ENCODE measurements around the gene KCTD18. TPM values are rescaled to one million over a fixed set of nuclear protein-coding genes. Genes with fewer than 3 reads are reported as not detected.

The KCTD18 gene
- total RNA-seq, 6 experiments from 2014 or later: 11.2 to 14.6 (median 13.3) TPM

- TF ChIP-seq, protein P1, sequence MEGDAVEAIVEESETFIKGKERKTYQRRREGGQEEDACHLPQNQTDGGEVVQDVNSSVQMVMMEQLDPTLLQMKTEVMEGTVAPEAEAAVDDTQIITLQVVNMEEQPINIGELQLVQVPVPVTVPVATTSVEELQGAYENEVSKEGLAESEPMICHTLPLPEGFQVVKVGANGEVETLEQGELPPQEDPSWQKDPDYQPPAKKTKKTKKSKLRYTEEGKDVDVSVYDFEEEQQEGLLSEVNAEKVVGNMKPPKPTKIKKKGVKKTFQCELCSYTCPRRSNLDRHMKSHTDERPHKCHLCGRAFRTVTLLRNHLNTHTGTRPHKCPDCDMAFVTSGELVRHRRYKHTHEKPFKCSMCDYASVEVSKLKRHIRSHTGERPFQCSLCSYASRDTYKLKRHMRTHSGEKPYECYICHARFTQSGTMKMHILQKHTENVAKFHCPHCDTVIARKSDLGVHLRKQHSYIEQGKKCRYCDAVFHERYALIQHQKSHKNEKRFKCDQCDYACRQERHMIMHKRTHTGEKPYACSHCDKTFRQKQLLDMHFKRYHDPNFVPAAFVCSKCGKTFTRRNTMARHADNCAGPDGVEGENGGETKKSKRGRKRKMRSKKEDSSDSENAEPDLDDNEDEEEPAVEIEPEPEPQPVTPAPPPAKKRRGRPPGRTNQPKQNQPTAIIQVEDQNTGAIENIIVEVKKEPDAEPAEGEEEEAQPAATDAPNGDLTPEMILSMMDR (IDR thresholded peaks at IDR 0.05): no peak
- Mint-ChIP-seq H3K9me3 (no peaks in the 10 kb centered on the region), H3K4me3 (peak overlapping the region; percentile 8; the same call in 1 of the 2 replicates), H3K36me3 (ENCODE audit: low read depth) (peaks cover 65% of the 10 kb centered on the region), H3K27ac (peak overlapping the region; percentile 69), H3K27me3 (ENCODE audit: insufficient read depth) (peaks cover 4% of the 10 kb centered on the region), H3K4me1 (ENCODE audit: low read depth) (peaks cover 44% of the 10 kb centered on the region)
- no peak for DNase-seq
Observed at GRCh38 chr2:200466425-200467418, 43.1 kb downstream of the KCTD18 start.

DNA sequence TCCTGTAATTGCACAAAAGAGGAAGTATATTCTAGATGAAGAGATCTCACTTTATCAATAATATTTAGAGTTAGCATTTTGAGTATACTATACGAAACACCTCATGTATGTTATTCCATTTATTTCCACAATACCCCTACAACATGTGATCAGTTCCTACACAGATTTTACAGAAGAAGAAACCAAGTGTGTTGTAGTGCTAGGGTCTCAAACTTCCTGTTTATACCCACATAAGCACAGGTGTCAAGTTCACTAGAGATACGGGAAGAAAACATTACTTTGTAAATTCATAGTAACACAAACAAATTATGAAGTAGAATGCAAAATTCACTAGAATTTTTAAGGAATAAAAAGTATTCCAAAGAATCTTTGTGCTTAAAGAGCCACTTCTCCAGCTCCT, 46.4 kb downstream of the KCTD18 start:
- Mint-ChIP-seq H3K4me3 (no peak overlapping the region), H3K36me3 (ENCODE audit: low read depth) (peaks cover 47% of the 10 kb centered on the region), H3K27ac (no peak overlapping the region), H3K9me3 (no peaks in the 10 kb centered on the region), H3K4me1 (ENCODE audit: low read depth) (peaks cover 21% of the 10 kb centered on the region), H3K27me3 (ENCODE audit: insufficient read depth) (peaks cover 4% of the 10 kb centered on the region; the same call in 1 of the 2 replicates)
- TF ChIP-seq, protein P1 (IDR thresholded peaks at IDR 0.05): no peak
- DNase-seq: no peak

- no peak for DNase-seq
Observed at GRCh38 chr2:200461846-200462710, 47.8 kb downstream of the KCTD18 start.

GRCh38 chr2:200459101-200459500, 50.8 kb downstream of the KCTD18 start:
- Mint-ChIP-seq H3K4me3 (no peak overlapping the region), H3K36me3 (ENCODE audit: low read depth) (peaks cover 35% of the 10 kb centered on the region), H3K27ac (no peak overlapping the region), H3K9me3 (no peaks in the 10 kb centered on the region), H3K27me3 (ENCODE audit: insufficient read depth) (no peaks in the 10 kb centered on the region), H3K4me1 (ENCODE audit: low read depth) (peaks cover 37% of the 10 kb centered on the region)
- TF ChIP-seq, protein P1 (IDR thresholded peaks at IDR 0.05): no peak
- no peak for DNase-seq

More at GRCh38 chr2:200461846-200462710, 47.8 kb downstream of the KCTD18 start:
- TF ChIP-seq, protein P1 (IDR thresholded peaks at IDR 0.05): no peak
- Mint-ChIP-seq H3K27me3 (ENCODE audit: insufficient read depth) (peaks cover 3% of the 10 kb centered on the region; the same call in 1 of the 2 replicates), H3K4me1 (ENCODE audit: low read depth) (peaks cover 16% of the 10 kb centered on the region), H3K27ac (no peak overlapping the region), H3K9me3 (no peaks in the 10 kb centered on the region), H3K4me3 (no peak overlapping the region), H3K36me3 (ENCODE audit: low read depth) (peaks cover 36% of the 10 kb centered on the region)

GRCh38 chr2:200456567-200456966, 53.3 kb downstream of the KCTD18 start:
- no peak for DNase-seq
- Mint-ChIP-seq H3K27me3 (ENCODE audit: insufficient read depth) (no peaks in the 10 kb centered on the region), H3K36me3 (ENCODE audit: low read depth) (peaks cover 28% of the 10 kb centered on the region), H3K27ac (peak overlapping the region; percentile 22; the same call in 1 of the 2 replicates), H3K4me3 (no peak overlapping the region), H3K9me3 (no peaks in the 10 kb centered on the region), H3K4me1 (ENCODE audit: low read depth) (peaks cover 48% of the 10 kb centered on the region)
- TF ChIP-seq, protein P1 (IDR thresholded peaks at IDR 0.05): no peak

Data from HFFc6 (cell line).